Measurements from ENCODE around the gene PYGM. TPM values are rescaled to one million over a fixed set of nuclear protein-coding genes. Genes with fewer than 3 reads are reported as not detected.

The PYGM gene
- total RNA-seq, 1 experiment from 2014 or later, result not detected

GRCh38 chr11:64735725-64736259 is 24.0 kb downstream of the PYGM start:
- DNase-seq (ENCODE audit: low read depth), result no peak

- no peak for DNase-seq (ENCODE audit: low read depth)
Measured at GRCh38 chr11:64734811-64735724, 24.7 kb downstream of the PYGM start.

GRCh38 chr11:64731601-64732000 is 28.2 kb downstream of the PYGM start:
- no peak for DNase-seq (ENCODE audit: low read depth)

- no peak for DNase-seq (ENCODE audit: low read depth)
Measured at GRCh38 chr11:64729851-64730382, 29.9 kb downstream of the PYGM start.

GRCh38 chr11:64728757-64729365 is 30.9 kb downstream of the PYGM start:
- no peak for DNase-seq (ENCODE audit: low read depth)

- no peak for DNase-seq (ENCODE audit: low read depth)
Measured at GRCh38 chr11:64726867-64727530, 32.8 kb downstream of the PYGM start.

- no peak for DNase-seq (ENCODE audit: low read depth)
Measured at GRCh38 chr11:64726211-64726641, 33.5 kb downstream of the PYGM start.

- DNase-seq (ENCODE audit: low read depth), result no peak
Measured at GRCh38 chr11:64724863-64725532, 34.8 kb downstream of the PYGM start.

GRCh38 chr11:64723907-64724862 is 35.6 kb downstream of the PYGM start:
- no peak for DNase-seq (ENCODE audit: low read depth)

- peak; percentile 73 for DNase-seq (ENCODE audit: low read depth)
Measured at GRCh38 chr11:64723117-64723906, 36.5 kb downstream of the PYGM start, which contains the start of gene NRXN2. NRXN2 (minus strand) TSS chr11:64723197; CDS start chr11:64713699, 9,498 bp downstream.

GRCh38 chr11:64722141-64723065 is 37.4 kb downstream of the PYGM start:
- DNase-seq (ENCODE audit: low read depth), result no peak

GRCh38 chr11:64721359-64721699 is 38.4 kb downstream of the PYGM start:
- DNase-seq (ENCODE audit: low read depth), result no peak

- no peak for DNase-seq (ENCODE audit: low read depth)
Measured at GRCh38 chr11:64720640-64721358, 39.0 kb downstream of the PYGM start.

- DNase-seq (ENCODE audit: low read depth), result no peak
Measured at GRCh38 chr11:64720167-64720566, 39.6 kb downstream of the PYGM start.

- DNase-seq (ENCODE audit: low read depth), result no peak
Measured at GRCh38 chr11:64719406-64719805, 40.4 kb downstream of the PYGM start.

GRCh38 chr11:64718780-64719124 is 41.0 kb downstream of the PYGM start:
- DNase-seq (ENCODE audit: low read depth), result no peak

- DNase-seq (ENCODE audit: low read depth), result no peak
Measured at GRCh38 chr11:64718084-64718779, 41.5 kb downstream of the PYGM start.
